Measurements from ENCODE around the gene APEX1. TPM values are rescaled to one million over a fixed set of nuclear protein-coding genes. Genes with fewer than 3 reads are reported as not detected.

Gene APEX1
- total RNA-seq, 2 donors from 2014 or later, result 119 to 169 TPM

DNA sequence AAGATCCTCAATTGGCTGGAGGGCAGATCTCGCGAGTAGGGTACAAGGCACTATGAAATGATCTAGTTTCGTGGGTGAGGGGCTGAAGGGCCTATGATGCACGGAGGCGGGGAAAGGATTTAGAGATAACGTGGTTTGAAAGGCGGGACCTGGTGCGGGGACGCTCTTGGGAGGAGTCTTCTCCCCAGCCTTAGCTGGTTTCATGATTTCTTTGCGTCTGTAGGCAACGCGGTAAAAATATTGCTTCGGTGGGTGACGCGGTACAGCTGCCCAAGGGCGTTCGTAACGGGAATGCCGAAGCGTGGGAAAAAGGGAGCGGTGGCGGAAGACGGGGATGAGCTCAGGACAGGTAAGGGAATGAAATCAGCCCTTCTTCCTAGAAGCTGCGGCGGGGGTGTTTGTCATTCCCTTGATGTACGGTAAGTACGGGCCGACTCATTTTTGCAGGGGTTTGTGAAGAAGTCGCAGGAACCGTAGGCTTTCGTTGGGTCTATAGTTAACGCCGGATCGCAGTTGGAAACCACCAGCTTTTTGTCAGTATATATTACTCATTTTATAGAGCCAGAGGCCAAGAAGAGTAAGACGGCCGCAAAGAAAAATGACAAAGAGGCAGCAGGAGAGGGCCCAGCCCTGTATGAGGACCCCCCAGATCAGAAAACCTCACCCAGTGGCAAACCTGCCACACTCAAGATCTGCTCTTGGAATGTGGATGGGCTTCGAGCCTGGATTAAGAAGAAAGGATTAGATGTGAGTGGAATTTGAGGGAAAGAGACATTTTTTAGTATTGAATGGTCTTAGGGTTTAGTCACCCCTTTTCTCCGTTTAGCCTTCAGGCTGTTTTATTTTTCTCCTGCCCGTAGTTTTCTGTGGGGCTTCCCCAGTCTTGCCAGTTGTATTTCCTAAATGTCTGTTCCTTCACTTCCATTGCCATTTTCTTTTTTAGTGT, 602 bp downstream of the APEX1 start:
- Histone ChIP-seq H3K9ac (ENCODE audit: low read depth in 2 of 2, low read length in 2 of 2) (peak overlapping the region; percentile 65 to 95), H3K4me1 (peaks cover 18% of the 10 kb centered on the region), H3K4me3 (peak overlapping the region; percentile 69), H3K27me3 (no peaks in the 10 kb centered on the region), H3K27ac (peak overlapping the region; percentile 97), H3K9me3 (no peaks in the 10 kb centered on the region), H3K36me3 (peaks cover 23% of the 10 kb centered on the region)
- intact Hi-C loops (cut with DNase I), result loop anchor here (5.0 to 10.0 kb wide), 2 partner anchors 43 to 91 kb away; partner anchors contain the start of gene TEP1
- TF ChIP-seq, protein P1, sequence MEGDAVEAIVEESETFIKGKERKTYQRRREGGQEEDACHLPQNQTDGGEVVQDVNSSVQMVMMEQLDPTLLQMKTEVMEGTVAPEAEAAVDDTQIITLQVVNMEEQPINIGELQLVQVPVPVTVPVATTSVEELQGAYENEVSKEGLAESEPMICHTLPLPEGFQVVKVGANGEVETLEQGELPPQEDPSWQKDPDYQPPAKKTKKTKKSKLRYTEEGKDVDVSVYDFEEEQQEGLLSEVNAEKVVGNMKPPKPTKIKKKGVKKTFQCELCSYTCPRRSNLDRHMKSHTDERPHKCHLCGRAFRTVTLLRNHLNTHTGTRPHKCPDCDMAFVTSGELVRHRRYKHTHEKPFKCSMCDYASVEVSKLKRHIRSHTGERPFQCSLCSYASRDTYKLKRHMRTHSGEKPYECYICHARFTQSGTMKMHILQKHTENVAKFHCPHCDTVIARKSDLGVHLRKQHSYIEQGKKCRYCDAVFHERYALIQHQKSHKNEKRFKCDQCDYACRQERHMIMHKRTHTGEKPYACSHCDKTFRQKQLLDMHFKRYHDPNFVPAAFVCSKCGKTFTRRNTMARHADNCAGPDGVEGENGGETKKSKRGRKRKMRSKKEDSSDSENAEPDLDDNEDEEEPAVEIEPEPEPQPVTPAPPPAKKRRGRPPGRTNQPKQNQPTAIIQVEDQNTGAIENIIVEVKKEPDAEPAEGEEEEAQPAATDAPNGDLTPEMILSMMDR (IDR thresholded peaks at IDR 0.05), result no peak
- no peak for DNase-seq

DNA sequence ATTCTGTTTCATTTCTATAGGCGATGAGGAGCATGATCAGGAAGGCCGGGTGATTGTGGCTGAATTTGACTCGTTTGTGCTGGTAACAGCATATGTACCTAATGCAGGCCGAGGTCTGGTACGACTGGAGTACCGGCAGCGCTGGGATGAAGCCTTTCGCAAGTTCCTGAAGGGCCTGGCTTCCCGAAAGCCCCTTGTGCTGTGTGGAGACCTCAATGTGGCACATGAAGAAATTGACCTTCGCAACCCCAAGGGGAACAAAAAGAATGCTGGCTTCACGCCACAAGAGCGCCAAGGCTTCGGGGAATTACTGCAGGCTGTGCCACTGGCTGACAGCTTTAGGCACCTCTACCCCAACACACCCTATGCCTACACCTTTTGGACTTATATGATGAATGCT, 1.9 kb downstream of the APEX1 start:
- intact Hi-C loops (cut with DNase I), result loop anchor here (5.0 to 10.0 kb wide), 2 partner anchors 45 to 92 kb away; partner anchors contain the start of gene TEP1
- Histone ChIP-seq H3K4me3 (no peak overlapping the region), H3K36me3 (peaks cover 20% of the 10 kb centered on the region), H3K27me3 (no peaks in the 10 kb centered on the region), H3K27ac (no peak overlapping the region), H3K4me1 (peaks cover 18% of the 10 kb centered on the region), H3K9ac (ENCODE audit: low read depth in 2 of 2, low read length in 2 of 2) (no peak overlapping the region), H3K9me3 (no peaks in the 10 kb centered on the region)
- DNase-seq, result no peak
- TF ChIP-seq, protein P1 (IDR thresholded peaks at IDR 0.05), result no peak

GRCh38 chr14:20458031-20458789, 3.2 kb downstream of the APEX1 start:
- Histone ChIP-seq H3K27me3 (no peaks in the 10 kb centered on the region), H3K4me1 (peaks cover 18% of the 10 kb centered on the region), H3K9me3 (no peaks in the 10 kb centered on the region), H3K4me3 (no peak overlapping the region), H3K27ac (no peak overlapping the region), H3K9ac (ENCODE audit: low read depth in 2 of 2, low read length in 2 of 2) (no peak overlapping the region), H3K36me3 (peaks cover 16% of the 10 kb centered on the region)
- intact Hi-C loops (cut with DNase I), result loop anchor here (5.0 to 10.0 kb wide), 2 partner anchors 46 to 93 kb away; partner anchors contain the start of gene TEP1
- no peak for DNase-seq
- TF ChIP-seq, protein P1 (IDR thresholded peaks at IDR 0.05), result no peak

- peak; percentile 79 for DNase-seq
- Histone ChIP-seq H3K9me3 (no peaks in the 10 kb centered on the region), H3K4me3 (peak overlapping the region; percentile 91), H3K27ac (peak overlapping the region; percentile 95), H3K27me3 (no peaks in the 10 kb centered on the region), H3K36me3 (peaks cover 16% of the 10 kb centered on the region), H3K4me1 (peaks cover 12% of the 10 kb centered on the region), H3K9ac (ENCODE audit: low read depth in 2 of 2, low read length in 2 of 2) (peak overlapping the region; percentile 72 to 98)
- TF ChIP-seq, protein P1 (IDR thresholded peaks at IDR 0.05), result no peak
- intact Hi-C loops (cut with DNase I), result loop anchor here (10.0 kb wide), 2 partner anchors 116 to 224 kb away; partner anchors contain the start of genes ANG, PARP2 and RNASE4
These were observed 5.6 kb downstream of the APEX1 start for GRCh38 chr14:20460458-20461224.

All from colonic mucosa (tissue), 4 donors.